GM12878 (cell line): Measurements from ENCODE around the gene ANKRD34C. TPM values are rescaled to one million over a fixed set of nuclear protein-coding genes. Genes with fewer than 3 reads are reported as not detected.

Experiments
- ATAC-seq: fragments of 200-7000 bp; cut with Tn5 transposase; 3 replicates; pipeline ENCODE4 v1.9.1; 2020; ENCODE audit warnings: mild to moderate bottlenecking, moderate library complexity
- BruUV-seq: library from RNA; stranded (reverse); fragments of 400-500 nt; replicated peaks from 2 replicates; lab custom pipeline; 2021; lab: Mats Ljungman, UMichigan
- CTCF ChIA-PET: fragments of 300-600 bp; sonication (Branson Sonifier 250); formaldehyde crosslinking; extraction: SDS; loops from one replicate; lab custom pipeline; 2021; ENCODE audit warnings: inconsistent platforms; lab: Yijun Ruan, JAX
- POLR2A ChIA-PET: fragments of 350-600 bp; formaldehyde crosslinking; extraction: SDS; loops from one replicate; lab custom pipeline; 2021; ENCODE audit warnings: inconsistent platforms; lab: Charles Lee
- RAD21 ChIA-PET: fragments of 300-600 bp; sonication (Branson Sonifier 250); formaldehyde crosslinking; loops from one replicate; lab custom pipeline; 2023; ENCODE audit warnings: antibody characterized with exemption; ENCODE audit not compliant: unreplicated experiment; lab: Charles Lee
- SMC1A ChIA-PET: fragments of 300-600 bp; sonication (Branson Sonifier 250); formaldehyde crosslinking; loops from one replicate; lab custom pipeline; 2023; ENCODE audit not compliant: unreplicated experiment, uncharacterized antibody; lab: Charles Lee
- DNase-seq: peaks from one replicate; pipeline ENCODE4 v3.0.0-alpha.2; 2011; ENCODE audit warnings: low read depth, low spot score
- FAIRE-seq: peaks from 3 replicates; lab custom pipeline; 2011; peaks lifted over from hg19 to GRCh38; lab: Jason Lieb, UNC
- H2AFZ ChIP-seq: 2 replicates; pipeline ENCODE4 v1.6.0; 2011; ENCODE audit warnings: low read depth, low read length, control low read depth; ENCODE audit not compliant: control insufficient read depth
- H3K27ac ChIP-seq: 2 replicates; pipeline ENCODE4 v1.5.1; 2011; ENCODE audit warnings: control low read depth; ENCODE audit not compliant: control insufficient read depth, insufficient read depth
- H3K27me3 ChIP-seq, 2 experiments: replicated peaks in 1 of 2; 2 replicates each; pipeline versions ENCODE4 v1.6.0 to v1.6.1; 2011; ENCODE audit warnings: low read length in 1 of 2; ENCODE audit not compliant: control insufficient read depth in 2 of 2, insufficient read depth in 2 of 2
- H3K36me3 ChIP-seq, 2 experiments: 2 replicates each; pipeline ENCODE4 v1.5.1; 2011; ENCODE audit warnings: low read length in 1 of 2; ENCODE audit not compliant: control insufficient read depth in 2 of 2, insufficient read depth in 2 of 2
- H3K4me1 ChIP-seq: 2 replicates; pipeline ENCODE4 v1.6.1; 2011; ENCODE audit warnings: mild to moderate bottlenecking, low read length, moderate library complexity, mixed read lengths; ENCODE audit not compliant: control insufficient read depth, insufficient read depth
- H3K4me2 ChIP-seq: 2 replicates; pipeline ENCODE4 v1.6.0; 2011; ENCODE audit warnings: control low read depth; ENCODE audit not compliant: control insufficient read depth, insufficient read depth
- H3K4me3 ChIP-seq: fragments of 200-600 bp; sonication (generic); 2 replicates; pipeline ENCODE4 v1.5.1; 2016
- H3K79me2 ChIP-seq: 2 replicates; pipeline ENCODE4 v1.6.0; 2011; ENCODE audit warnings: low read length; ENCODE audit not compliant: control insufficient read depth, insufficient read depth
- H3K9ac ChIP-seq: 2 replicates; pipeline ENCODE4 v1.8.0; 2011; ENCODE audit warnings: low read length, control low read depth, mixed read lengths; ENCODE audit not compliant: control insufficient read depth, insufficient read depth
- H3K9me3 ChIP-seq: replicated peaks from 3 replicates; pipeline ENCODE4 v1.5.1; 2011; ENCODE audit warnings: mild to moderate bottlenecking, low read length; ENCODE audit not compliant: control insufficient read depth, insufficient read depth
- H4K20me1 ChIP-seq: 2 replicates; pipeline ENCODE4 v1.6.0; 2011; ENCODE audit not compliant: control insufficient read depth, insufficient read depth
- BCL11A ChIP-seq: IDR thresholded peaks from 2 replicates; pipeline ENCODE4 v1.6.1; 2011; ENCODE audit warnings: low read depth, low read length
- KAT2A ChIP-seq: conservative IDR thresholded peaks from 2 replicates; pipeline ENCODE4 v1.6.1; 2011; ENCODE audit warnings: low read depth, low read length; ENCODE audit not compliant: control insufficient read depth
- MAX ChIP-seq: IDR thresholded peaks from 2 replicates; pipeline ENCODE4 v1.6.1; 2012; ENCODE audit warnings: low read depth, low read length, improper control_type of control experiment
- MEF2A ChIP-seq: IDR thresholded peaks from 2 replicates; pipeline ENCODE4 v1.6.1; 2011; ENCODE audit warnings: low read depth, mild to moderate bottlenecking, low read length, moderate library complexity; ENCODE audit not compliant: insufficient read depth
- MTA2 ChIP-seq: fragments of 450-650 bp; IDR thresholded peaks from 2 replicates; pipeline ENCODE4 v1.6.1; 2016; ENCODE audit warnings: low read depth, mild to moderate bottlenecking, moderate library complexity
- MXI1 ChIP-seq: fragments of 150-350 bp; IDR thresholded peaks from 2 replicates; pipeline ENCODE4 v1.6.1; 2011; ENCODE audit warnings: low read depth, mild to moderate bottlenecking, inconsistent platforms, low read length, improper control_type of control experiment
- PAX5 ChIP-seq: IDR thresholded peaks from 2 replicates; pipeline ENCODE4 v1.6.1; 2011; ENCODE audit warnings: low read depth, low read length, borderline replicate concordance
- PAX8 ChIP-seq: fragments of 450-650 bp; IDR thresholded peaks from 2 replicates; pipeline ENCODE4 v1.6.1; 2017; ENCODE audit warnings: mild to moderate bottlenecking, moderate library complexity
- STAT3 ChIP-seq: IDR thresholded peaks from 2 replicates; pipeline ENCODE4 v1.6.1; 2011; ENCODE audit warnings: low read depth, low read length, improper control_type of control experiment
- USF1 ChIP-seq: IDR thresholded peaks from 2 replicates; pipeline ENCODE4 v1.6.1; 2011; ENCODE audit warnings: borderline replicate concordance, low read depth, mild to moderate bottlenecking, moderate library complexity, mixed read lengths, low read length; ENCODE audit not compliant: insufficient read depth; ENCODE audit errors: extremely low read length
- ZNF24 ChIP-seq: fragments of 450-650 bp; IDR thresholded peaks from 2 replicates; pipeline ENCODE4 v1.6.1; 2017; ENCODE audit warnings: antibody characterized with exemption, mild to moderate bottlenecking
- WGBS: methylation state at CpG from one replicate; pipeline ENCODE4 v1.1.6; 2016; ENCODE audit warnings: low lambda C conversion rate; ENCODE audit not compliant: insufficient replicate concordance, insufficient coverage; ENCODE audit errors: missing lambda C conversion rate; 5-methylcytosine and 5-hydroxymethylcytosine counted together
- in situ Hi-C: fragments of 300-500 bp; cut with MboI; formaldehyde crosslinking; loops from 9 replicates; pipeline ENCODE4 v1.14.3; 2018; ENCODE audit warnings: mixed read lengths
- intact Hi-C: fragments of 100-400 bp; cut with micrococcal nuclease; formaldehyde crosslinking; loops from one replicate; pipeline ENCODE4 v1.14.2; 2022; ENCODE audit not compliant: unreplicated experiment
- polyA plus RNA-seq, 11 experiments: library from polyadenylated mRNA; depleted of rRNA in 4 of 11; unstranded in 6 of 11; stranded (reverse) in 5 of 11; fragments of >200 nt; fragmentation: Nextera tagmentation in 4 of 11; fragmentation: Illumina TruSeq in 1 of 11; extraction: Ambion mirVana in 4 of 11; extraction: Trizol in 1 of 11; gene quantifications; 1 replicate in 1 of 11; 2 replicates in 10 of 11; pipeline versions ENCODE4 v1.2.1 to v1.2.3, GENCODE V29; 2011 to 2016; ENCODE audit warnings: inconsistent platforms in 2 of 11, missing spikeins in 2 of 11, low read depth in 1 of 11
- total RNA-seq, 4 experiments: library from RNA; depleted of rRNA in 3 of 4; stranded (reverse); fragments of >200 nt in 3 of 4; fragmentation: Illumina TruSeq in 1 of 4; extraction: Trizol in 1 of 4; gene quantifications; 2 replicates each; pipeline versions ENCODE4 v1.2.1 to v1.2.3, GENCODE V29; 2013 to 2021

Gene ANKRD34C
- total and polyA plus RNA-seq, 10 of the 15 experiments (the other 5 are each of a cell fraction or from before 2014, with no cell fraction given), result 0.01 TPM; not detected in 9

GRCh38 chr15:79310612-79310984 is 28.1 kb downstream of the ANKRD34C start:
- intact Hi-C loops (no loop called here), in situ Hi-C loops (no loop called here)
- Histone ChIP-seq H4K20me1 (peaks cover 6% of the 10 kb centered on the region; the same call in 1 of the 2 replicates), H3K9me3 (no peaks in the 10 kb centered on the region), H3K9ac (no peak overlapping the region), H3K4me2 (peak overlapping the region; percentile 78), H3K36me3 (peaks cover 4 to 19% of the 10 kb centered on the region in 2 experiments; a peak in 3 of 4 replicates), H3K79me2 (peaks cover 30% of the 10 kb centered on the region), H3K27me3 (peaks cover 0 to 3% of the 10 kb centered on the region in 2 experiments; a peak in 2 of 4 replicates), H3K4me3 (peak overlapping the region; percentile 59), H3K27ac (no peak overlapping the region), H2AFZ (peak overlapping the region; percentile 78), H3K4me1 (peaks cover 18% of the 10 kb centered on the region)
- SMC1A ChIA-PET, result interaction anchor here (1.1 to 1.4 kb wide), 3 partner anchors 23 to 314 kb away, joined by 3 to 4 read pairs (median 4); no protein-coding TSS in a partner anchor
- no peak for DNase-seq
- no peak for FAIRE-seq
- no TSS peak for BruUV-seq
- peak; percentile 41 for ATAC-seq
- no peak for TF ChIP-seq STAT3
- peak; percentile 19 for TF ChIP-seq USF1
- TF ChIP-seq ZNF24, result no peak
- TF ChIP-seq MAX, result 0 out of 2 replicates have a peak, but pooled peaks have one; percentile 35
- no peak for TF ChIP-seq PAX8
- no peak for TF ChIP-seq MEF2A
- no peak for TF ChIP-seq KAT2A
- no peak for TF ChIP-seq MTA2
- peak; percentile 37; the same call in 1 of the 2 replicates for TF ChIP-seq MXI1
- TF ChIP-seq BCL11A, result no peak
- TF ChIP-seq PAX5, result no peak
- RAD21 ChIA-PET, result interaction anchor here (1.6 to 2.3 kb wide), 3 partner anchors 23 to 863 kb away, joined by 3 to 7 read pairs (median 7); no protein-coding TSS in a partner anchor
- WGBS, result 15% methylated on average over 12 of the region's 17 CpGs
- POLR2A ChIA-PET, result interaction anchor here (1.0 to 1.3 kb wide), 4 partner anchors 9 to 410 kb away, joined by 3 to 4 read pairs (median 3); no protein-coding TSS in a partner anchor
- CTCF ChIA-PET, result interaction anchor here (0.5 to 1.3 kb wide), 5 partner anchors 10 to 761 kb away, joined by 3 read pairs; no protein-coding TSS in a partner anchor
